PC-3 (cell line): ENCODE measurements around the gene HCFC1. TPM values are rescaled to one million over a fixed set of nuclear protein-coding genes. Genes with fewer than 3 reads are reported as not detected.

Experiments used
- ATAC-seq: fragments of 200-7000 bp; cut with Tn5 transposase; 2 replicates; pipeline ENCODE4 v1.9.1; 2020; ENCODE audit warnings: mild to moderate bottlenecking, moderate library complexity
- BruUV-seq: library from RNA; stranded (reverse); fragments of 400-500 nt; replicated peaks from 2 replicates; lab custom pipeline; 2021; lab: Mats Ljungman, UMichigan
- CTCF ChIA-PET: fragments of 300-600 bp; sonication (Branson Sonifier 250); formaldehyde crosslinking; loops from one replicate; lab custom pipeline; 2022; ENCODE audit warnings: antibody characterized with exemption; lab: Charles Lee
- POLR2A ChIA-PET: fragments of 300-600 bp; sonication (Branson Sonifier 250); formaldehyde crosslinking; loops from one replicate; lab custom pipeline; 2022; ENCODE audit warnings: antibody characterized with exemption; ENCODE audit not compliant: unreplicated experiment; lab: Charles Lee
- DNase-seq: peaks from one replicate; pipeline ENCODE4 v3.0.0-alpha.2; 2015
- H2AFZ ChIP-seq: fragments of 300-600 bp; sonication (generic); 2 replicates; pipeline ENCODE4 v1.6.0; 2016; ENCODE audit warnings: antibody characterized with exemption, low read length
- H3F3A ChIP-seq: fragments of 300-600 bp; sonication (generic); one replicate; pipeline ENCODE4 v1.6.0; 2017; ENCODE audit warnings: antibody characterized with exemption, low read length, control low read depth, mild to moderate bottlenecking; ENCODE audit not compliant: unreplicated experiment
- H3K27ac ChIP-seq: fragments of 300-600 bp; sonication (generic); 2 replicates; pipeline ENCODE4 v1.5.1; 2016; ENCODE audit warnings: mild to moderate bottlenecking, low read length
- H3K27me3 ChIP-seq: fragments of 300-600 bp; sonication (generic); 2 replicates; pipeline ENCODE4 v1.6.1; 2016; ENCODE audit warnings: low read length, mixed read lengths
- H3K36me3 ChIP-seq: fragments of 300-600 bp; sonication (generic); 2 replicates; pipeline ENCODE4 v1.6.1; 2016; ENCODE audit warnings: low read depth, mixed run types, low read length, mixed read lengths
- H3K4me1 ChIP-seq: fragments of 300-600 bp; sonication (generic); 2 replicates; pipeline ENCODE4 v1.5.1; 2016; ENCODE audit warnings: low read length; ENCODE audit not compliant: insufficient read depth
- H3K4me2 ChIP-seq: fragments of 300-600 bp; sonication (generic); 2 replicates; pipeline ENCODE4 v1.6.0; 2016; ENCODE audit warnings: low read length
- H3K4me3 ChIP-seq: fragments of 300-600 bp; sonication (generic); 2 replicates; pipeline ENCODE4 v1.5.1; 2016; ENCODE audit warnings: mild to moderate bottlenecking, low read length, mixed read lengths
- H3K79me2 ChIP-seq: fragments of 300-600 bp; sonication (generic); 2 replicates; pipeline ENCODE4 v1.6.1; 2017; ENCODE audit warnings: low read length, mixed read lengths
- H3K9ac ChIP-seq: fragments of 300-600 bp; sonication (generic); 2 replicates; pipeline ENCODE4 v1.6.0; 2016; ENCODE audit warnings: mild to moderate bottlenecking, low read length
- H3K9me2 ChIP-seq: fragments of 300-600 bp; sonication (generic); replicated peaks from 2 replicates; pipeline ENCODE4 v1.6.1; 2016; ENCODE audit warnings: mixed run types, low read length, mixed read lengths
- H3K9me3 ChIP-seq: fragments of 300-600 bp; sonication (generic); 2 replicates; pipeline ENCODE4 v1.6.1; 2016; ENCODE audit warnings: low read length, mixed read lengths
- H4K20me1 ChIP-seq: fragments of 300-600 bp; sonication (generic); 2 replicates; pipeline ENCODE4 v1.6.1; 2016; ENCODE audit warnings: low read length, mixed read lengths
- CTCF ChIP-seq: fragments of 300-600 bp; sonication (generic); conservative IDR thresholded peaks from 2 replicates; pipeline ENCODE4 v1.5.1; 2017; ENCODE audit warnings: antibody characterized with exemption, low read depth, mild to moderate bottlenecking, low read length
- EZH2 ChIP-seq: fragments of 300-600 bp; sonication (generic); IDR thresholded peaks from one replicate; pipeline ENCODE4 v1.6.1; 2017; ENCODE audit warnings: antibody characterized with exemption, mild to moderate bottlenecking, low read length; ENCODE audit not compliant: unreplicated experiment
- EZH2phosphoT487 ChIP-seq: fragments of 300-600 bp; sonication (generic); IDR thresholded peaks from 2 replicates; pipeline ENCODE4 v1.6.1; 2018; ENCODE audit warnings: mild to moderate bottlenecking, antibody characterized with exemption, low read length, borderline replicate concordance
- intact Hi-C: fragments of 100-400 bp; cut with micrococcal nuclease; formaldehyde crosslinking; loops from 2 replicates; pipeline ENCODE4 v1.9.0; 2023
- total RNA-seq: library from RNA; depleted of rRNA; stranded (reverse); fragments of >200 nt; gene quantifications from 2 replicates; pipeline ENCODE4 v1.2.3, GENCODE V29; 2014

HCFC1 gene
- total RNA-seq, 1 experiment from 2014 or later = 66.9 TPM

GRCh38 chrX:154017766-154018517 lies 46.3 kb upstream of the HCFC1 start:
- ATAC-seq (no peak), DNase-seq (no peak)
- Histone ChIP-seq H3K4me1 (peaks cover 24% of the 10 kb centered on the region), H3K9me2 (no peaks in the 10 kb centered on the region), H3K4me3 (peak overlapping the region; percentile 97), H3K4me2 (peak overlapping the region; percentile 100), H3K27ac (no peak overlapping the region), H3K27me3 (no peaks in the 10 kb centered on the region), H3F3A (no peaks in the 10 kb centered on the region), H3K9ac (peak overlapping the region; percentile 95), H3K36me3 (peaks cover 24% of the 10 kb centered on the region), H2AFZ (no peak overlapping the region), H3K9me3 (no peaks in the 10 kb centered on the region), H3K79me2 (peaks cover 51% of the 10 kb centered on the region), H4K20me1 (0 out of 2 replicates have a peak, but pooled peaks cover 3% of the 10 kb centered on the region)
- intact Hi-C loops = no loop called here
- no TSS peak for BruUV-seq
- CTCF ChIA-PET = no interaction called here
- POLR2A ChIA-PET = no interaction called here
- TF ChIP-seq CTCF (0 out of 2 replicates have a peak, but pooled peaks have one; percentile 9), EZH2phosphoT487 (no peak)

- Histone ChIP-seq H3K27ac (no peak overlapping the region), H3K27me3 (no peaks in the 10 kb centered on the region), H4K20me1 (0 out of 2 replicates have a peak, but pooled peaks cover 3% of the 10 kb centered on the region), H3F3A (no peaks in the 10 kb centered on the region), H3K9ac (no peak overlapping the region), H3K36me3 (peaks cover 37% of the 10 kb centered on the region), H3K9me2 (no peaks in the 10 kb centered on the region), H3K9me3 (no peaks in the 10 kb centered on the region), H2AFZ (no peak overlapping the region), H3K4me2 (no peak overlapping the region), H3K79me2 (peaks cover 51% of the 10 kb centered on the region), H3K4me1 (peaks cover 24% of the 10 kb centered on the region), H3K4me3 (no peak overlapping the region)
- BruUV-seq = no TSS peak
- CTCF ChIA-PET = no interaction called here
- no peak for TF ChIP-seq CTCF
- TF ChIP-seq EZH2phosphoT487 = no peak
- no peak for TF ChIP-seq EZH2
- no peak for ATAC-seq
- intact Hi-C loops = no loop called here
- POLR2A ChIA-PET = no interaction called here
- DNase-seq = no peak
Observed at GRCh38 chrX:154016366-154017076, 44.9 kb upstream of the HCFC1 start.
